Activated CD4-positive, alpha-beta T cell treated with anti-CD3 and anti-CD28 coated beads, Interleukin-2, Interleukin-4, amounts not matched to agents 100 ng/mL and 50 ng/mL, durations not matched to agents 16 hours and 8 hours (primary cell): Measurements from ENCODE around the gene MAN2A2.
A peak's percentile ranks its signal among the peaks of the same experiment; 100 is the strongest.
"Not testable (repeated sequence)": the region's sequence is repeated elsewhere in the genome, so short reads cannot be mapped to it uniquely, and the experiment has no call there.

Experiments used
- DNase-seq: peaks from one replicate; pipeline ENCODE4 v3.0.0-alpha.2; 2020; ENCODE audit warnings: low spot score

MAN2A2 gene

GRCh38 chr15:90871716-90872485 is 31.2 kb upstream of the MAN2A2 start:
- no peak for DNase-seq

- DNase-seq: peak; percentile 82
Observed at GRCh38 chr15:90872486-90873184, 30.5 kb upstream of the MAN2A2 start.

GRCh38 chr15:90873488-90873997 is 29.6 kb upstream of the MAN2A2 start:
- DNase-seq: no peak

GRCh38 chr15:90873998-90874605 is 29.0 kb upstream of the MAN2A2 start:
- no peak for DNase-seq

GRCh38 chr15:90874986-90875385 is 28.1 kb upstream of the MAN2A2 start:
- DNase-seq: not testable (repeated sequence)

GRCh38 chr15:90875549-90875981 is 27.5 kb upstream of the MAN2A2 start:
- DNase-seq: no peak

GRCh38 chr15:90876046-90876445 is 27.1 kb upstream of the MAN2A2 start:
- no peak for DNase-seq

- no peak for DNase-seq
Observed at GRCh38 chr15:90876512-90877170, 26.5 kb upstream of the MAN2A2 start.

- DNase-seq: no peak
Observed at GRCh38 chr15:90877315-90877714, 25.8 kb upstream of the MAN2A2 start.

GRCh38 chr15:90877996-90878395 is 25.1 kb upstream of the MAN2A2 start:
- no peak for DNase-seq

GRCh38 chr15:90878660-90879059 is 24.4 kb upstream of the MAN2A2 start:
- DNase-seq: no peak

- DNase-seq: no peak
Observed at GRCh38 chr15:90879730-90880366, 23.3 kb upstream of the MAN2A2 start.

- DNase-seq: no peak
Observed at GRCh38 chr15:90880381-90881145, 22.5 kb upstream of the MAN2A2 start.

- DNase-seq: no peak
Observed at GRCh38 chr15:90881181-90881977, 21.7 kb upstream of the MAN2A2 start.

GRCh38 chr15:90881978-90882721 is 21.0 kb upstream of the MAN2A2 start:
- DNase-seq: no peak

- no peak for DNase-seq
Observed at GRCh38 chr15:90882781-90883525, 20.1 kb upstream of the MAN2A2 start.

- DNase-seq: no peak
Observed at GRCh38 chr15:90883526-90883975, 19.6 kb upstream of the MAN2A2 start.

GRCh38 chr15:90883976-90884718 is 19.0 kb upstream of the MAN2A2 start, which contains the start of gene FES:
FES (plus strand) TSS chr15:90884504; CDS start chr15:90885046, 542 bp downstream.
- no peak for DNase-seq
